Psoas muscle (tissue), 8 donors: ENCODE data around the gene NME7. TPM values are rescaled to one million over a fixed set of nuclear protein-coding genes. Genes with fewer than 3 reads are reported as not detected.

Experiments used
- ATAC-seq, 4 donors: fragments of 200-7000 bp; cut with Tn5 transposase; one replicate each; pipeline ENCODE4 v1.9.1; 2020; ENCODE audit warnings: moderate library complexity in 3 of 4, mild to moderate bottlenecking in 2 of 4
- DNase-seq, 2 donors: peaks; one replicate each; pipeline ENCODE4 v3.0.0-alpha.2; 2020
- H3K27ac ChIP-seq: fragments of 200-600 bp; one replicate; pipeline ENCODE4 v1.8.0; 2022
- H3K27me3 ChIP-seq, 3 donors: fragments of 200-600 bp in 1 of 3; one replicate each; pipeline versions ENCODE4 v1.6.1 to v1.8.0; 2013 to 2022; ENCODE audit warnings: low read length in 2 of 3, mild to moderate bottlenecking in 2 of 3, moderate library complexity in 1 of 3; ENCODE audit not compliant: insufficient read depth in 3 of 3
- H3K36me3 ChIP-seq, 2 donors: fragments of 200-600 bp in 1 of 2; one replicate each; pipeline versions ENCODE4 v1.6.1 to v1.8.0; 2013 to 2022; ENCODE audit warnings: low read depth in 1 of 2, mild to moderate bottlenecking in 1 of 2, moderate library complexity in 1 of 2; ENCODE audit not compliant: insufficient read depth in 1 of 2
- H3K4me1 ChIP-seq: fragments of 200-600 bp; one replicate; pipeline ENCODE4 v1.8.0; 2022
- H3K4me3 ChIP-seq: fragments of 200-600 bp; one replicate; pipeline ENCODE4 v1.8.0; 2022; ENCODE audit warnings: mild to moderate bottlenecking
- H3K9me3 ChIP-seq: fragments of 200-600 bp; one replicate; pipeline ENCODE4 v1.8.0; 2022
- WGBS, 3 donors: extraction: QIAGEN DNeasy Blood & Tissue Kit; methylation state at CpG; one replicate each; pipeline versions ENCODE4 v1.1.6 to v1.1.7; 2013; 5-methylcytosine and 5-hydroxymethylcytosine counted together
- intact Hi-C, 2 donors: fragments of 100-400 bp; cut with DNase I; formaldehyde crosslinking; loops; one replicate each; pipeline versions ENCODE4 v1.11.0 to v1.14.2; 2022
- polyA plus RNA-seq, 3 donors: library from polyadenylated mRNA; stranded (reverse); fragments of 200-250 nt; gene quantifications; one replicate each; pipeline ENCODE4 v1.2.3, GENCODE V29; 2013
- total RNA-seq, 4 donors: library from RNA; stranded (reverse); fragmentation: NEBNext Ultra II Directional in 2 of 4; extraction: Animal tissue kit (Norgen Biotek cat#: 25700) in 2 of 4; gene quantifications; one replicate each; pipeline versions ENCODE4 v1.2.1 to v1.2.4, GENCODE V29; 2021 to 2023
- TF ChIP-seq, protein P1 (sequence below): fragments of 200-600 bp; IDR thresholded peaks from one replicate; pipeline ENCODE4 v1.8.0; 2022; ENCODE audit warnings: antibody characterized with exemption
- donor health status: healthy with polysubstance abuse.
- donor health status: DM: no; HTN: no; CAD: no; lungs with moderate emphysema.
- donor health status: Bipolar disorder and iron deficiency.
- donor health status: healthy.
- donor health status: DM: yes; HTN: yes; CAD: no.
- donor health status: DM: no; HTN: no; CAD: no.
- donor health status: DM: no; HTN: no; CAD: no.
- donor health status: DM: yes; HTN: yes; CAD: no.

Gene NME7
- total and polyA plus RNA-seq, 7 donors: 3.9 to 14.1 (median 4.8) TPM

- TF ChIP-seq, protein P1, sequence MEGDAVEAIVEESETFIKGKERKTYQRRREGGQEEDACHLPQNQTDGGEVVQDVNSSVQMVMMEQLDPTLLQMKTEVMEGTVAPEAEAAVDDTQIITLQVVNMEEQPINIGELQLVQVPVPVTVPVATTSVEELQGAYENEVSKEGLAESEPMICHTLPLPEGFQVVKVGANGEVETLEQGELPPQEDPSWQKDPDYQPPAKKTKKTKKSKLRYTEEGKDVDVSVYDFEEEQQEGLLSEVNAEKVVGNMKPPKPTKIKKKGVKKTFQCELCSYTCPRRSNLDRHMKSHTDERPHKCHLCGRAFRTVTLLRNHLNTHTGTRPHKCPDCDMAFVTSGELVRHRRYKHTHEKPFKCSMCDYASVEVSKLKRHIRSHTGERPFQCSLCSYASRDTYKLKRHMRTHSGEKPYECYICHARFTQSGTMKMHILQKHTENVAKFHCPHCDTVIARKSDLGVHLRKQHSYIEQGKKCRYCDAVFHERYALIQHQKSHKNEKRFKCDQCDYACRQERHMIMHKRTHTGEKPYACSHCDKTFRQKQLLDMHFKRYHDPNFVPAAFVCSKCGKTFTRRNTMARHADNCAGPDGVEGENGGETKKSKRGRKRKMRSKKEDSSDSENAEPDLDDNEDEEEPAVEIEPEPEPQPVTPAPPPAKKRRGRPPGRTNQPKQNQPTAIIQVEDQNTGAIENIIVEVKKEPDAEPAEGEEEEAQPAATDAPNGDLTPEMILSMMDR: no peak
- no peaks in the 10 kb centered on the region for H3K27me3 ChIP-seq
- no peaks in the 10 kb centered on the region for H3K9me3 ChIP-seq
- H3K4me3 ChIP-seq: no peak overlapping the region
- 63 to 81% (median 70%) methylated on average over 4 of the region's 4 CpGs for WGBS, 3 donors
- peak overlapping the region; percentile 51 for H3K27ac ChIP-seq
- intact Hi-C loops: loop anchor here in 1 of 2 donors (10.0 kb wide), 1 partner anchor 212 kb away; no protein-coding TSS in a partner anchor
- no peak for DNase-seq
- ATAC-seq: no peak
- H3K4me1 ChIP-seq: peaks cover 24% of the 10 kb centered on the region
- peaks cover 7 to 56% of the 10 kb centered on the region in 2 donors for H3K36me3 ChIP-seq
These were observed 234.9 kb downstream of the NME7 start for GRCh38 chr1:169132512-169133227.

GRCh38 chr1:169130683-169131082 lies 236.9 kb downstream of the NME7 start:
- DNase-seq (no peak), ATAC-seq (no peak)
- no peaks in the 10 kb centered on the region for H3K9me3 ChIP-seq
- peak overlapping the region; percentile 0 for H3K27ac ChIP-seq
- H3K4me3 ChIP-seq: no peak overlapping the region
- H3K4me1 ChIP-seq: peaks cover 38% of the 10 kb centered on the region
- intact Hi-C loops: loop anchor here in 1 of 2 donors (10.0 kb wide), 1 partner anchor 214 kb away; no protein-coding TSS in a partner anchor
- peaks cover 7 to 76% of the 10 kb centered on the region in 2 donors for H3K36me3 ChIP-seq
- WGBS, 3 donors: 85 to 95% (median 85%) methylated on average over 4 of the region's 4 CpGs
- TF ChIP-seq, protein P1: no peak
- H3K27me3 ChIP-seq: no peaks in the 10 kb centered on the region

DNA sequence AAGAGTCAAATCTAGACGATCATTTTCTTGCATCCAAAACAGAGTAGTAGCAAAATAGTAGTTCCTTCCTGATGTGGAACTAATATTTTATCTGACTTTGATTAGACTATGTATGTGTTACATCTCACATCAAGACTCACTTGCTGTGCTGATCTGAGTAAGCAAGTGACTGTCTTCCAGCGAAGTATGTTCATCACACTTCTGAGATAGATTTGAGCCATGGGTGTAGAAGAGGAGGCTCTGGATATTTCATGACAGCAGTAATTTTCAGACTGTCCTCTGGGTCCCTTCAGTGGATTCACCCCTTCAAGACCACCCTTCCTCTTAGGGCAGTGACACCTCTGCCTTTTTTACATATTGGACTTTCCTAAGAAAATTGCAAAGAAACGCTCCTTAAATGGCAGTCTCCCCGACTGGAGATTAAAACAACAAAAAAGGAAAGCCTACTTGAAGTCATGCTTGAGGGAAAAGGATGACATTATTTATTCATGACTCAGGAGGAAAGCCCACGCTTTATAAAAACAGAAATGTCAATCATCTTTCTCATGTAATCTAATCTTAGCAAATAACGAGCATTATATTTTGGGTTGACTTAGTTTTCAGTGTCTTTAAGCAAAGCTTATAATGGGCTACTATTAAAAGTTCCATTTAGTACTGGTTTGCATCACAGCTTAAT lies 238.3 kb downstream of the NME7 start:
- Histone ChIP-seq H3K27me3 (no peaks in the 10 kb centered on the region), H3K36me3 (peaks cover 7 to 90% of the 10 kb centered on the region in 2 donors), H3K4me1 (peaks cover 45% of the 10 kb centered on the region), H3K9me3 (no peaks in the 10 kb centered on the region), H3K4me3 (no peak overlapping the region), H3K27ac (peak overlapping the region; percentile 69)
- peak in 2 of 4 donors; percentile 5 for ATAC-seq
- TF ChIP-seq, protein P1: no peak
- intact Hi-C loops: no loop called here
- 52 to 70% (median 60%) methylated on average over 6 of the region's 6 CpGs for WGBS, 3 donors
- DNase-seq: no peak

- Histone ChIP-seq H3K9me3 (no peaks in the 10 kb centered on the region), H3K36me3 (peaks cover 7 to 97% of the 10 kb centered on the region in 2 donors), H3K27ac (peak overlapping the region; percentile 69), H3K4me1 (peaks cover 51% of the 10 kb centered on the region), H3K4me3 (no peak overlapping the region), H3K27me3 (no peaks in the 10 kb centered on the region)
- DNase-seq (no peak), ATAC-seq (peak in 3 of 4 donors; percentile 13 to 19 (median 14))
- TF ChIP-seq, protein P1: no peak
- 47 to 80% (median 56%) methylated on average over 2 of the region's 2 CpGs for WGBS, 3 donors
- intact Hi-C loops: no loop called here
These were observed 239.0 kb downstream of the NME7 start for GRCh38 chr1:169128562-169128961.
